Naive thymus-derived CD4-positive, alpha-beta T cell (primary cell): ENCODE measurements around the gene CRYBA2. TPM values are rescaled to one million over a fixed set of nuclear protein-coding genes. Genes with fewer than 3 reads are reported as not detected.

Experiments used
- ATAC-seq: fragments of 150-1000 bp; cut with Tn5 transposase; 2 replicates; pipeline ENCODE4 v1.10.0; 2021; ENCODE audit warnings: mild to moderate bottlenecking, moderate library complexity
- CTCF ChIA-PET: fragments of 350-600 bp; sonication (Branson Sonifier 250); formaldehyde crosslinking; loops from one replicate; lab custom pipeline; 2021; ENCODE audit warnings: antibody characterized with exemption; lab: Charles Lee
- POLR2A ChIA-PET: fragments of 350-600 bp; sonication (Branson Sonifier 250); formaldehyde crosslinking; loops from one replicate; lab custom pipeline; 2021; ENCODE audit warnings: antibody characterized with exemption, inconsistent platforms; lab: Charles Lee
- DNase-seq, 9 donors: peaks; one replicate each; pipeline versions ENCODE4 v3.0.0 to v3.0.0-alpha.2; 2020 to 2022; ENCODE audit warnings: mixed read lengths in 1 of 9
- H3K27ac ChIP-seq: one replicate; pipeline ENCODE4 v1.7.0; 2013; ENCODE audit warnings: mild to moderate bottlenecking, low read depth, low read length, moderate library complexity
- H3K27me3 ChIP-seq, 2 donors: one replicate each; pipeline ENCODE4 v1.7.0; 2013; ENCODE audit warnings: low read length in 2 of 2, mild to moderate bottlenecking in 2 of 2, moderate library complexity in 2 of 2; ENCODE audit not compliant: control insufficient read depth in 2 of 2, insufficient read depth in 2 of 2
- H3K36me3 ChIP-seq, 3 experiments: 1 replicate in 2 of 3; 2 replicates in 1 of 3; pipeline ENCODE4 v1.7.0; 2013; ENCODE audit warnings: low read length in 3 of 3, mild to moderate bottlenecking in 3 of 3, moderate library complexity in 1 of 3; ENCODE audit not compliant: insufficient read depth in 3 of 3, control insufficient read depth in 2 of 3
- H3K4me1 ChIP-seq, 2 donors: one replicate each; pipeline ENCODE4 v1.7.0; 2013; ENCODE audit warnings: low read length in 2 of 2, mild to moderate bottlenecking in 2 of 2, moderate library complexity in 1 of 2; ENCODE audit not compliant: control insufficient read depth in 2 of 2, insufficient read depth in 2 of 2
- H3K4me3 ChIP-seq: 2 replicates; pipeline ENCODE4 v1.7.0; 2013; ENCODE audit warnings: mild to moderate bottlenecking, low read length
- H3K9me3 ChIP-seq, 3 experiments: 1 replicate in 2 of 3; 2 replicates in 1 of 3; pipeline ENCODE4 v1.7.0; 2013; ENCODE audit warnings: low read length in 3 of 3; ENCODE audit not compliant: control insufficient read depth in 2 of 3
- H3K27ac Mint-ChIP-seq, 9 donors: one replicate each; pipeline ENCODE4 v1.8.0; 2020 to 2022; ENCODE audit warnings: mixed read lengths in 9 of 9, mild to moderate bottlenecking in 8 of 9, moderate library complexity in 5 of 9, inconsistent platforms in 2 of 9
- H3K27me3 Mint-ChIP-seq, 5 donors: one replicate each; pipeline ENCODE4 v1.8.0; 2021 to 2022; ENCODE audit warnings: mixed read lengths in 5 of 5, mild to moderate bottlenecking in 1 of 5
- H3K36me3 Mint-ChIP-seq, 5 donors: one replicate each; pipeline ENCODE4 v1.8.0; 2020 to 2022; ENCODE audit warnings: mixed read lengths in 5 of 5, mild to moderate bottlenecking in 3 of 5, inconsistent platforms in 1 of 5
- H3K4me1 Mint-ChIP-seq, 7 donors: one replicate each; pipeline ENCODE4 v1.8.0; 2020 to 2022; ENCODE audit warnings: mixed read lengths in 7 of 7, mild to moderate bottlenecking in 3 of 7, inconsistent platforms in 1 of 7
- H3K4me3 Mint-ChIP-seq, 10 donors: one replicate each; pipeline ENCODE4 v1.8.0; 2020 to 2022; ENCODE audit warnings: mild to moderate bottlenecking in 10 of 10, mixed read lengths in 10 of 10, moderate library complexity in 6 of 10, inconsistent platforms in 2 of 10
- H3K9me3 Mint-ChIP-seq, 11 donors: one replicate each; pipeline ENCODE4 v1.8.0; 2020 to 2022; ENCODE audit warnings: mixed read lengths in 11 of 11, mild to moderate bottlenecking in 4 of 11, inconsistent platforms in 1 of 11, moderate library complexity in 1 of 11
- intact Hi-C, 2 donors: fragments of 100-400 bp; cut with micrococcal nuclease; formaldehyde crosslinking; loops; one replicate each; pipeline ENCODE4 v1.15.1; 2023
- polyA plus RNA-seq, 2 donors: library from polyadenylated mRNA; unstranded; fragments of 300-500 nt; fragmentation: Illumina TruSeq; gene quantifications; one replicate each; pipeline ENCODE4 v1.2.3, GENCODE V29; 2021
- total RNA-seq, 6 experiments: library from RNA in 5 of 6; stranded (reverse) in 5 of 6; gene quantifications; 1 replicate in 5 of 6; 2 replicates in 1 of 6; pipeline ENCODE4 v1.2.3 and lab custom pipeline; 2021 to 2026

Gene CRYBA2
- total and polyA plus RNA-seq, 7 experiments from 2014 or later = not detected

DNA sequence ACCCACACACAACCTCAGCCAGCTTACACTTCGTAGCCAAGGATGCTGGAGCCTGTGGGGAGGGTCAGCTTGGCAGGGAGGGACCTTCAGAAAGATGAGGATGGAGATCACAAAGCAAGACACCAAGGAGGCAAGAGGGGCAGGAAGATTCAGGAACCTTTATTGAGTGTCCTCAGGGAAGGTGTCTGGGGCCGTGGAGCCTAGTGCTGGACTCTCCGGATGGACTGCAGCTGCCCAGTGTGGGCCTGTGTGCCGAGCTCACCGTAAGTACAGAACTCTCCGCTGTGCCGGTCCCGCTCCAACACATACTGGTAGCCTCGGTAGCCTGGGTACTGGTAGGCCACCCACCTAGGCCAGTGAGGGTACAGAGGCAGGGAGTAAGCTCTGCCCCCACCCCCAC lies 3.2 kb downstream of the CRYBA2 start:
- peaks cover 0 to 10% (median 4%) of the 10 kb centered on the region in 7 donors for H3K4me1 Mint-ChIP-seq
- H3K4me3 Mint-ChIP-seq = no peak overlapping the region
- no peaks in the 10 kb centered on the region for H3K36me3 Mint-ChIP-seq
- Histone ChIP-seq H3K27me3 (peaks cover 11 to 36% of the 10 kb centered on the region in 2 donors), H3K9me3 (no peaks in the 10 kb centered on the region), H3K36me3 (no peaks in the 10 kb centered on the region), H3K27ac (no peak overlapping the region), H3K4me3 (no peak overlapping the region), H3K4me1 (peaks cover 0 to 7% of the 10 kb centered on the region in 2 donors)
- no peaks in the 10 kb centered on the region for H3K9me3 Mint-ChIP-seq
- no peak overlapping the region for H3K27ac Mint-ChIP-seq
- peaks cover 73 to 90% (median 82%) of the 10 kb centered on the region in 5 donors for H3K27me3 Mint-ChIP-seq
- CTCF ChIA-PET = no interaction called here
- ATAC-seq (no peak), DNase-seq (no peak)
- POLR2A ChIA-PET = no interaction called here
- intact Hi-C loops = no loop called here

DNA sequence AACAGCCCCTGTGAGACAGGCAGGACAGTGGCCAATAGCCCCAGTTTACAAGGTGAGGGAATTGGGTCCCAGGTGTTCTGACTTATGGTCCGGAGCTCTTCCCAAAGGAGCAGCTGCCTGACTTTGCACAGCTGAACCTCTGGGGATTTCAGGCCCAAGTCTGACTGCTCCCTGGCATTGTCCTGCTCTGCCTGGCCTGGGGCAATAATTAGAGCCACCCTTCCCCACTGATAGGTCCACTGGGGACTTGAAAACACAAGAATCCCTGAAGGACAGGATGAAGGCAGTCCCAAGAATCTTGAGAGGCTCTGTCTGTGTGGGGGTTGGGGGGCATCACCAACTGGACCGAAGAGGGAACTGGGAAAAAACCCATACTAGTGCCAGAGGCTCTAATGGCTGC lies 4.6 kb downstream of the CRYBA2 start:
- intact Hi-C loops = no loop called here
- Histone ChIP-seq H3K9me3 (no peaks in the 10 kb centered on the region), H3K27ac (no peak overlapping the region), H3K27me3 (peaks cover 11 to 36% of the 10 kb centered on the region in 2 donors), H3K4me3 (no peak overlapping the region), H3K36me3 (no peaks in the 10 kb centered on the region), H3K4me1 (peaks cover under 1 to 5% of the 10 kb centered on the region in 2 donors)
- CTCF ChIA-PET = interaction anchor here (1.4 kb wide), 1 partner anchor 8 kb away, joined by 6 read pairs; no protein-coding TSS in a partner anchor
- no peaks in the 10 kb centered on the region for H3K9me3 Mint-ChIP-seq
- H3K27ac Mint-ChIP-seq = no peak overlapping the region
- POLR2A ChIA-PET = no interaction called here
- H3K4me1 Mint-ChIP-seq = peaks cover 5 to 14% (median 9%) of the 10 kb centered on the region in 7 donors
- ATAC-seq (no peak), DNase-seq (no peak)
- H3K4me3 Mint-ChIP-seq = no peak overlapping the region
- no peaks in the 10 kb centered on the region for H3K36me3 Mint-ChIP-seq
- H3K27me3 Mint-ChIP-seq = peaks cover 68 to 87% (median 76%) of the 10 kb centered on the region in 5 donors

DNA sequence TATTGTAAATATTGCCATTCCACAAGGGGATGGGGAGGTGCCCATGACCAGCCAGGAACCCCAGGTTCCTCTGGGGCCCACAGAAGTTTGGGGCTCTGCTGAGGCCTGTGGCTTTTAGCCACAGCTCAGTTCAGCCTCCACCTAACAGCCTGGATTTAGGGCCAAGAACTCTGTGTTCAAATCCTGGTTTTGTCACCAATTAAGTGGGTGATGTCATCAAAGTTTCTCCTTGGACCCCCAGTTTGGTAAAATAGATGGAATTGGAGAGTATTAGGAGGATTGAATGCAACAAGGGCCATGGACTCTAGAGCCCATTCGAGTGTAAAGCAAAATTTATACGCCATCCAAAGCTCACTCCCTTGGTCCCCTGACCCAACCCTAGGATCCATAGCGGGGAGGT lies 5.1 kb downstream of the CRYBA2 start:
- Histone ChIP-seq H3K27ac (no peak overlapping the region), H3K9me3 (no peaks in the 10 kb centered on the region), H3K27me3 (peaks cover 11 to 40% of the 10 kb centered on the region in 2 donors), H3K36me3 (no peaks in the 10 kb centered on the region), H3K4me3 (no peak overlapping the region), H3K4me1 (peaks cover 0 to 5% of the 10 kb centered on the region in 2 donors)
- ChIA-PET CTCF (interaction anchor here (1.4 kb wide), 1 partner anchor 8 kb away, joined by 6 read pairs; no protein-coding TSS in a partner anchor), POLR2A (no interaction called here)
- H3K36me3 Mint-ChIP-seq = no peaks in the 10 kb centered on the region
- H3K4me3 Mint-ChIP-seq = no peak overlapping the region
- peaks cover 73 to 90% (median 80%) of the 10 kb centered on the region in 5 donors for H3K27me3 Mint-ChIP-seq
- H3K9me3 Mint-ChIP-seq = no peaks in the 10 kb centered on the region
- intact Hi-C loops = no loop called here
- peaks cover 6 to 19% (median 12%) of the 10 kb centered on the region in 7 donors for H3K4me1 Mint-ChIP-seq
- DNase-seq (no peak), ATAC-seq (no peak)
- no peak overlapping the region for H3K27ac Mint-ChIP-seq

DNA sequence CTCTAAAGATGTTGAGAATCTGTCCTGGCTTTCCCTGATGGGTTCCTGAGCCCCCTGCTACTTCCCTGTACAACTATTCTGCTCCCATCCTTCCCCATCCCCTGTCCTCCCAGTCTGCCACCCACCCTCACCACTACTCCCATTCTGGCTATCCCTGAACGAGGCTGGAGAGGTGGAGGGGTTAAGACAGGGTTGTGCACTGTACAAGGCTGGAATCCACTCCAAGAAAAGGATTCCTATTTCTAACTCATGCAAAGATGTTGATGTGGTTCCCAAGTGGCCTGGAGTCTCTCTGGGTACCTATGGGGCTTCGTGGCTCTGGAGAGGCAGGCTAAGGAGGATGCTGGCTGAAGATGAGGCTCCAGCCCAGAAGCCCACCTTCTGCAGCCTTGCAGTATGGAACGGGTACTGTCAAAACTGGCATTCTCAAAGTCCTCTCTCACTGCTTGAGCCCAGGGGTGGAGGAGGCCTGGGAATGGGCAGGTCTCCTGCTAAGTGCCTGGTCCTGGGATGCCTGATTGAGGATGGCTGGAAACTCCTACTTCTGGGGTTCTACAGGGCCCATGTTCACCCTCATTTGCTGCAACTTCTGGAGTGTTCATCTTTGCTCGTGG lies 7.0 kb downstream of the CRYBA2 start:
- H3K27ac ChIP-seq = no peak overlapping the region
- peaks cover 13 to 40% of the 10 kb centered on the region in 2 donors for H3K27me3 ChIP-seq
- Mint-ChIP-seq H3K36me3 (no peaks in the 10 kb centered on the region), H3K4me3 (peak overlapping the region in 3 of 10 donors; percentile 25 to 79 (median 35)), H3K9me3 (no peaks in the 10 kb centered on the region), H3K27ac (peak overlapping the region in 1 of 9 donors; percentile 58), H3K27me3 (peaks cover 71 to 87% (median 74%) of the 10 kb centered on the region in 5 donors), H3K4me1 (peaks cover 7 to 30% (median 14%) of the 10 kb centered on the region in 7 donors)
- ChIA-PET CTCF (no interaction called here), POLR2A (no interaction called here)
- DNase-seq = no peak
- H3K4me1 ChIP-seq = peaks cover 5 to 11% of the 10 kb centered on the region in 2 donors
- ATAC-seq = no peak
- H3K4me3 ChIP-seq = no peak overlapping the region
- H3K9me3 ChIP-seq = no peaks in the 10 kb centered on the region
- intact Hi-C loops = no loop called here
- H3K36me3 ChIP-seq = no peaks in the 10 kb centered on the region

DNA sequence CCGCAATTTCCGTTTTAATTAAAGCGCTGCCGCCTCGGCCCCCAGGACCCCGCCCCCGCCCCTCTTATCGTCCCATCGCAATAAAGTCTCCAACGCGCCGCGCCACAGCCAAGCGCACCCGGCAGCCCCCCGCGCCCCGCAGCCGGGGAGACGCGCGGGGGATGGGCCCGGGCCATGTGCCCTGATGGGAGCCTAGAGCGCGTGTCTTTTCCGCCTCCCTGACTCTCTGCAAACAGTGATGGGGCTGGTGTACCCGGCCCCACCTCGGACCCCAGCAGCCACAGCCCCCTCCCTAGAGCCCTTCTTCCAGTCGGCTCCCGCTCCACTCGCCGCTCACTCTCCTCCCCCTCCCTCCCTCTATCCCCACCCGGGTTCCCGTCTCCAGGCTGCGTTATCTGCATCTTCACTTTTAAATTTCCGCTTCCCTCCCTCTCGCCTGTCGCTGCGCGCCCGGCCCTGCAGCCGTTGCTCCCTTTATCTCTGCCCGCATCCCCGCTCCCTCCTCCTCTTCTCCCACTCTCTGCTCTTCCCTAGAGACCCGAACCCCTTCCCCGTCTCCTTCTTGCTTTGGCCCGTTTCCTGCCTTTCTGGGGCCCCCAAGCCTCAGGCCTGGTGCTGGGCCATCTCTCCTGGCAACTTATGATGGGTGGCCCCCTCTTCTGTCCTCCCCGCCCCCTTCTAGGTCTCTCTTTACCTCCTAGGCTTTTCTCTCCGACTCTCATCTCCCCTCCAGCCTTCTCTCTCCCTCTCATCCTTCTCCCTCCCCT lies 7.7 kb downstream of the CRYBA2 start:
- Mint-ChIP-seq H3K27me3 (peaks cover 69 to 86% (median 75%) of the 10 kb centered on the region in 5 donors), H3K4me1 (peaks cover 11 to 35% (median 19%) of the 10 kb centered on the region in 7 donors), H3K27ac (peak overlapping the region in 1 of 9 donors; percentile 58), H3K36me3 (no peaks in the 10 kb centered on the region), H3K9me3 (no peaks in the 10 kb centered on the region), H3K4me3 (peak overlapping the region in 2 of 10 donors; percentile 25 to 79)
- DNase-seq (no peak), ATAC-seq (no peak)
- Histone ChIP-seq H3K27ac (no peak overlapping the region), H3K4me3 (no peak overlapping the region), H3K4me1 (peaks cover 10 to 16% of the 10 kb centered on the region in 2 donors), H3K27me3 (peaks cover 18 to 44% of the 10 kb centered on the region in 2 donors), H3K36me3 (no peaks in the 10 kb centered on the region), H3K9me3 (no peaks in the 10 kb centered on the region)
- intact Hi-C loops = no loop called here
- POLR2A ChIA-PET = no interaction called here
- CTCF ChIA-PET = no interaction called here

DNA sequence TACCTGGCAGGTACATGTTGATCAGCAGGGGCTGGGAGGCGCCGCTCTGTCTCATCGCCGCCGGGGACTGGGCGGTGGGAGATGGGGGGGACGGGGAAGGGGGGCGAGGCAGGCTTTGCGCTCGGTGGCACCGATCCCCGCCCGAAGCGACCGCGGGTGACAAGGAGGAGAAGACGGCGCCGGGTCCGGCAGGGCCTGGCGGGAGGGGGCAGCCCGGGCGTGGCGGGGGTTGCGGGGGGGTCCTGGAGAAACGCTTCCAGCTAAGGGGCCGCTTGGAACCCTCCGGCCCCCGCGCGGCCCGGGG lies 8.2 kb downstream of the CRYBA2 start, which contains the start of gene FEV:
TSS of gene FEV (minus strand) at position 164 of the 304 bp plus-strand sequence. CDS start at position 55, 109 bp downstream.
- H3K27me3 Mint-ChIP-seq = peaks cover 68 to 85% (median 74%) of the 10 kb centered on the region in 5 donors

More for the DNA sequence above, 8.2 kb downstream of the CRYBA2 start, which contains the start of gene FEV:
- H3K4me3 ChIP-seq = no peak within 1 kb of the TSS
- H3K36me3 ChIP-seq = no peaks in the 10 kb centered on the region
- CTCF ChIA-PET = no interaction called here
- ATAC-seq (no peak), DNase-seq (no peak)
- H3K4me1 Mint-ChIP-seq = peaks cover 14 to 38% (median 22%) of the 10 kb centered on the region in 7 donors
- intact Hi-C loops = no loop called here
- H3K9me3 Mint-ChIP-seq = no peaks in the 10 kb centered on the region
- no peak within 1 kb of the TSS for H3K27ac ChIP-seq
- peak within 1 kb of the TSS in 7 of 10 donors; percentile 7 to 79 (median 63) for H3K4me3 Mint-ChIP-seq
- H3K27ac Mint-ChIP-seq = peak within 1 kb of the TSS in 1 of 9 donors; percentile 58
- peaks cover 10 to 20% of the 10 kb centered on the region in 2 donors for H3K4me1 ChIP-seq
- H3K27me3 ChIP-seq = peaks cover 18 to 44% of the 10 kb centered on the region in 2 donors
- H3K36me3 Mint-ChIP-seq = peaks cover 0 to 2% (median 0%) of the 10 kb centered on the region in 5 donors
- POLR2A ChIA-PET = no interaction called here
- H3K9me3 ChIP-seq = no peaks in the 10 kb centered on the region
